ENCODE results near the gene MEIS2.

- TF ChIP-seq MAX (IDR thresholded peaks at IDR 0.05) = no peak
- TF ChIP-seq ZBTB7A (IDR thresholded peaks at IDR 0.05; ENCODE audit: low read depth) = no peak
- TF ChIP-seq REST (IDR thresholded peaks at IDR 0.05; ENCODE audit: low read depth) = no peak
- no peak for TF ChIP-seq TAF1 (IDR thresholded peaks at IDR 0.05; ENCODE audit: low read depth)
- TF ChIP-seq RAD21 (IDR thresholded peaks at IDR 0.05; ENCODE audit: low read depth) = no peak
- TF ChIP-seq TCF12 (IDR thresholded peaks at IDR 0.05; ENCODE audit: low read depth) = no peak
Measured at GRCh38 chr15:37008205-37008604, 92.1 kb downstream of the MEIS2 start.

All from Ishikawa (cell line).